Calu3 (cell line): ENCODE data around the gene MC5R. TPM values are rescaled to one million over a fixed set of nuclear protein-coding genes. Genes with fewer than 3 reads are reported as not detected.

Source experiments
- BruUV-seq: library from RNA; stranded (reverse); fragments of 400-500 nt; replicated peaks from 2 replicates; lab custom pipeline; 2021; lab: Mats Ljungman, UMichigan
- CTCF ChIA-PET: fragments of 300-600 bp; sonication (Branson Sonifier 250); formaldehyde crosslinking; loops from one replicate; lab custom pipeline; 2022; ENCODE audit warnings: antibody characterized with exemption; lab: Charles Lee
- DNase-seq: peaks from one replicate; pipeline ENCODE4 v3.0.0; 2022
- H3K27ac Mint-ChIP-seq: one replicate; pipeline ENCODE4 v1.8.0; 2022; ENCODE audit warnings: mixed read lengths; ENCODE audit not compliant: unreplicated experiment
- H3K27me3 Mint-ChIP-seq: one replicate; pipeline ENCODE4 v1.8.0; 2022; ENCODE audit warnings: mixed read lengths; ENCODE audit not compliant: unreplicated experiment
- H3K36me3 Mint-ChIP-seq: one replicate; pipeline ENCODE4 v1.8.0; 2022; ENCODE audit warnings: mild to moderate bottlenecking, moderate library complexity, mixed read lengths; ENCODE audit not compliant: insufficient read depth, unreplicated experiment
- H3K4me1 Mint-ChIP-seq: one replicate; pipeline ENCODE4 v1.8.0; 2022; ENCODE audit warnings: mild to moderate bottlenecking, low read depth, mixed read lengths; ENCODE audit not compliant: unreplicated experiment
- H3K4me3 Mint-ChIP-seq: one replicate; pipeline ENCODE4 v1.8.0; 2022; ENCODE audit warnings: mild to moderate bottlenecking, low read depth, moderate library complexity, mixed read lengths; ENCODE audit not compliant: unreplicated experiment
- H3K9me3 Mint-ChIP-seq: one replicate; pipeline ENCODE4 v1.8.0; 2022; ENCODE audit warnings: low read depth, mixed read lengths; ENCODE audit not compliant: unreplicated experiment
- intact Hi-C: fragments of 100-400 bp; cut with micrococcal nuclease; formaldehyde crosslinking; loops from one replicate; pipeline ENCODE4 v1.10.0; 2022; ENCODE audit not compliant: unreplicated experiment
- total RNA-seq: library from RNA; stranded (reverse); gene quantifications from 2 replicates; pipeline ENCODE4 v1.2.3, GENCODE V29; 2022
- TF ChIP-seq, protein P1 (sequence below): fragments of 200-600 bp; IDR thresholded peaks from one replicate; pipeline ENCODE4 v1.8.0; 2022; ENCODE audit warnings: antibody characterized with exemption; ENCODE audit not compliant: unreplicated experiment

MC5R gene
- total RNA-seq, 1 experiment from 2014 or later, result not detected

DNA sequence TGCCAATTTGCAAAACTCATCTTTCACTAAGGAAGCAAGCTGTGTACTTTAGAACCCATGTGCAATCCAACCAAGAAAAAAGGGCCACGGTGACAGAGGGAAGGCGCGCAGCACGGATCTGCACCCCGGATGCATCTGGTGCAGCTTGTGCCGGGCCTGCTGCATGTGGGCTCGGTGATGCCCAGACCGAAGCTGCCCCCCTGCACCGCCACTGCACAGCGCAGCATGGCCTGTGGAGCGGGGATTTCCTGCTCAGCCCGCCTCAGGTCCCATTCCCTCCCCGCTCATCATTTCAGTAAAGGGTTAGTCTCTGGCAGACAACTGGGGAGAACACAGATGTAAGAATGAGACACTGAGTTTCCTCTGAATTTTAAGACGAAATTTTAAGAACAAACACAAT lies 48.4 kb downstream of the MC5R start:
- Mint-ChIP-seq H3K4me1 (no peaks in the 10 kb centered on the region), H3K27ac (no peak overlapping the region), H3K27me3 (peaks cover 31% of the 10 kb centered on the region), H3K4me3 (no peak overlapping the region), H3K9me3 (no peaks in the 10 kb centered on the region), H3K36me3 (no peaks in the 10 kb centered on the region)
- no peak for DNase-seq
- CTCF ChIA-PET, result no interaction called here
- TF ChIP-seq, protein P1, sequence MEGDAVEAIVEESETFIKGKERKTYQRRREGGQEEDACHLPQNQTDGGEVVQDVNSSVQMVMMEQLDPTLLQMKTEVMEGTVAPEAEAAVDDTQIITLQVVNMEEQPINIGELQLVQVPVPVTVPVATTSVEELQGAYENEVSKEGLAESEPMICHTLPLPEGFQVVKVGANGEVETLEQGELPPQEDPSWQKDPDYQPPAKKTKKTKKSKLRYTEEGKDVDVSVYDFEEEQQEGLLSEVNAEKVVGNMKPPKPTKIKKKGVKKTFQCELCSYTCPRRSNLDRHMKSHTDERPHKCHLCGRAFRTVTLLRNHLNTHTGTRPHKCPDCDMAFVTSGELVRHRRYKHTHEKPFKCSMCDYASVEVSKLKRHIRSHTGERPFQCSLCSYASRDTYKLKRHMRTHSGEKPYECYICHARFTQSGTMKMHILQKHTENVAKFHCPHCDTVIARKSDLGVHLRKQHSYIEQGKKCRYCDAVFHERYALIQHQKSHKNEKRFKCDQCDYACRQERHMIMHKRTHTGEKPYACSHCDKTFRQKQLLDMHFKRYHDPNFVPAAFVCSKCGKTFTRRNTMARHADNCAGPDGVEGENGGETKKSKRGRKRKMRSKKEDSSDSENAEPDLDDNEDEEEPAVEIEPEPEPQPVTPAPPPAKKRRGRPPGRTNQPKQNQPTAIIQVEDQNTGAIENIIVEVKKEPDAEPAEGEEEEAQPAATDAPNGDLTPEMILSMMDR, result no peak
- intact Hi-C loops, result no loop called here
- no TSS peak for BruUV-seq

DNA sequence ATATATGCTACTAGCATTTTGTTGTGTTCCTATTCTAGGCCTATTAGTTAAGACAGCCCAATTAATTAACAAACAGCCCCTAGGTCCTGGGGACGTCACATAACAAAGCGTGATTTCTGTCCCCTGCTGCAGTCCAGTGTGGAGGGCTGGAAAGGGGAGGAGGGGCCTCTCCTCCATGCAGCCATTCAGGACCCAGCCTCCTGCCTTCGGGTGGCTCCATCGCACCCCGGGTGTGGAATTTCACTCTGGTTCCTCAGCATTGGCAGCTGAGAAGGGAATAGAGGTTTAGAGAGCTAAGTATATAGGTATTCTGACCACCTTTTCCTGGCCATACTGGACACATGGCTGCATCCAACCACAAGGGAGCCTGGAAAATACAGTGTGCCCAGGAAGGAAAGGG lies 49.0 kb downstream of the MC5R start:
- no TSS peak for BruUV-seq
- TF ChIP-seq, protein P1, result no peak
- Mint-ChIP-seq H3K9me3 (no peaks in the 10 kb centered on the region), H3K36me3 (no peaks in the 10 kb centered on the region), H3K4me1 (no peaks in the 10 kb centered on the region), H3K27ac (no peak overlapping the region), H3K27me3 (peaks cover 35% of the 10 kb centered on the region), H3K4me3 (no peak overlapping the region)
- CTCF ChIA-PET, result interaction anchor here (0.6 kb wide), 1 partner anchor 26 kb away, joined by 3 read pairs; no protein-coding TSS in a partner anchor
- intact Hi-C loops, result no loop called here
- DNase-seq, result no peak

DNA sequence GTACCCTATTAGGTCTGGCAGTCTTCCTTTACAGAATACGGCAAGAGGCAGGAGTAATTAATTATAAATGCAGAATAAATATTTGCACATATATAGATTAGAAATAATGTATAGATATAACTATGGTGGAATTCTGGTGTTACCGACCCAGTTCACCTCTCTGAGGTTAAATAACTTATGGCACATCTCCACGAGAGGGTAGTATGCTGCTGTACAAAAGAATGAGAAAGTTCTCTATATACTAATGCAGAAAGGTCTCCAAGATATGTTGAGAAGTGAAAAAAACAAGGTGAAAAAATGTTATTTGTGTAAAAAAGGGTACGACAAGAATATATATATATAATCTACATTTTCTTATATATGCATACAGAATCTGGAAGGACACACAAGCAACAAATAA lies 50.6 kb downstream of the MC5R start:
- Mint-ChIP-seq H3K36me3 (no peaks in the 10 kb centered on the region), H3K9me3 (no peaks in the 10 kb centered on the region), H3K27me3 (peaks cover 40% of the 10 kb centered on the region), H3K4me1 (no peaks in the 10 kb centered on the region), H3K27ac (no peak overlapping the region), H3K4me3 (no peak overlapping the region)
- intact Hi-C loops, result no loop called here
- no TSS peak for BruUV-seq
- no peak for DNase-seq
- CTCF ChIA-PET, result no interaction called here
- TF ChIP-seq, protein P1, result no peak

Other genes with a start within 250 kb of the MC5R start
- 20.8 and 25.9 TPM in 2 replicates for gene FAM210A, start 97.6 kb upstream of the MC5R start, total RNA-seq
- gene RNMT, start 97.5 kb upstream of the MC5R start, total RNA-seq, result 42.9 and 43.2 TPM in 2 replicates
- not detected in 2 replicates for gene MC2R, start 91.4 kb downstream of the MC5R start, total RNA-seq